Natural killer cell treated with Interleukin-12 subunit alpha and Interleukin-12 subunit beta and Interleukin-15 and Interleukin-18, amount 100 ng/mL, for 72 hours (primary cell): ENCODE measurements around the gene CEACAM16. TPM values are rescaled to one million over a fixed set of nuclear protein-coding genes. Genes with fewer than 3 reads are reported as not detected.

Experiments
- ATAC-seq, 2 donors: fragments of 150-1000 bp; cut with Tn5 transposase in 1 of 2; sonication (Bioruptor Pico), chemical (Tn5 transposase) in 1 of 2; 2 replicates each; pipeline ENCODE4 v1.10.0; 2021
- DNase-seq: peaks from one replicate; pipeline ENCODE4 v3.0.0; 2022; ENCODE audit warnings: low spot score
- H3K27ac Mint-ChIP-seq, 2 donors: 1 replicate in 1 of 2; 2 replicates in 1 of 2; pipeline ENCODE4 v1.8.0; 2022; ENCODE audit warnings: mixed read lengths in 2 of 2, mild to moderate bottlenecking in 1 of 2, moderate library complexity in 1 of 2
- H3K27me3 Mint-ChIP-seq, 2 donors: 1 replicate in 1 of 2; 2 replicates in 1 of 2; pipeline ENCODE4 v1.8.0; 2022; ENCODE audit warnings: mixed read lengths in 2 of 2
- H3K36me3 Mint-ChIP-seq: one replicate; pipeline ENCODE4 v1.8.0; 2022; ENCODE audit warnings: mixed read lengths
- H3K4me1 Mint-ChIP-seq, 2 donors: 1 replicate in 1 of 2; 2 replicates in 1 of 2; pipeline ENCODE4 v1.8.0; 2022; ENCODE audit warnings: low read depth in 2 of 2, mixed read lengths in 2 of 2, mild to moderate bottlenecking in 1 of 2
- H3K4me3 Mint-ChIP-seq: one replicate; pipeline ENCODE4 v1.8.0; 2022; ENCODE audit warnings: mixed read lengths
- H3K9me3 Mint-ChIP-seq: 2 replicates; pipeline ENCODE4 v1.8.0; 2022; ENCODE audit warnings: mixed read lengths
- total RNA-seq, 2 donors: library from RNA; stranded (reverse); gene quantifications; one replicate each; pipeline ENCODE4 v1.2.3, GENCODE V29; 2022

Gene CEACAM16
- total RNA-seq, 2 donors from 2014 or later: not detected

GRCh38 chr19:44731081-44731480 lies 32.1 kb downstream of the CEACAM16 start:
- H3K36me3 Mint-ChIP-seq: no peaks in the 10 kb centered on the region
- peaks cover 18 to 23% of the 10 kb centered on the region in 2 donors for H3K4me1 Mint-ChIP-seq
- no peaks in the 10 kb centered on the region for H3K9me3 Mint-ChIP-seq
- no peak overlapping the region for H3K27ac Mint-ChIP-seq
- H3K27me3 Mint-ChIP-seq: peaks cover 0 to 8% of the 10 kb centered on the region in 2 donors
- ATAC-seq: no peak
- no peak for DNase-seq
- H3K4me3 Mint-ChIP-seq: no peak overlapping the region

- Mint-ChIP-seq H3K4me3 (no peak overlapping the region), H3K27ac (peak overlapping the region in 1 of 2 donors; percentile 57), H3K36me3 (no peaks in the 10 kb centered on the region), H3K4me1 (peaks cover 18 to 23% of the 10 kb centered on the region in 2 donors), H3K27me3 (peaks cover 0 to 8% of the 10 kb centered on the region in 2 donors), H3K9me3 (no peaks in the 10 kb centered on the region)
- DNase-seq (no peak), ATAC-seq (no peak)
Observed at GRCh38 chr19:44731622-44732021, 32.7 kb downstream of the CEACAM16 start.

GRCh38 chr19:44732235-44733014 lies 33.5 kb downstream of the CEACAM16 start:
- H3K4me1 Mint-ChIP-seq: peaks cover 26 to 31% of the 10 kb centered on the region in 2 donors
- H3K36me3 Mint-ChIP-seq: no peaks in the 10 kb centered on the region
- no peak overlapping the region for H3K4me3 Mint-ChIP-seq
- no peaks in the 10 kb centered on the region for H3K9me3 Mint-ChIP-seq
- peaks cover 0 to 8% of the 10 kb centered on the region in 2 donors for H3K27me3 Mint-ChIP-seq
- DNase-seq (no peak), ATAC-seq (no peak)
- H3K27ac Mint-ChIP-seq: peak overlapping the region in 1 of 2 donors; percentile 57

- DNase-seq (no peak), ATAC-seq (no peak)
- no peaks in the 10 kb centered on the region for H3K9me3 Mint-ChIP-seq
- H3K27ac Mint-ChIP-seq: peak overlapping the region in 1 of 2 donors; percentile 57
- peaks cover 22 to 37% of the 10 kb centered on the region in 2 donors for H3K4me1 Mint-ChIP-seq
- no peaks in the 10 kb centered on the region for H3K36me3 Mint-ChIP-seq
- H3K4me3 Mint-ChIP-seq: no peak overlapping the region
- H3K27me3 Mint-ChIP-seq: peaks cover 0 to 8% of the 10 kb centered on the region in 2 donors
Observed at GRCh38 chr19:44734357-44734756, 35.4 kb downstream of the CEACAM16 start.

GRCh38 chr19:44735011-44735410 lies 36.1 kb downstream of the CEACAM16 start:
- H3K27me3 Mint-ChIP-seq: peaks cover 0 to 6% of the 10 kb centered on the region in 2 donors
- no peak for ATAC-seq
- peak overlapping the region; percentile 16 for H3K4me3 Mint-ChIP-seq

GRCh38 chr19:44737238-44738071 lies 38.5 kb downstream of the CEACAM16 start:
- peak; percentile 85 to 87 for ATAC-seq
- DNase-seq: no peak

More at GRCh38 chr19:44735011-44735410, 36.1 kb downstream of the CEACAM16 start:
- H3K36me3 Mint-ChIP-seq: no peaks in the 10 kb centered on the region
- no peaks in the 10 kb centered on the region for H3K9me3 Mint-ChIP-seq
- peaks cover 22 to 37% of the 10 kb centered on the region in 2 donors for H3K4me1 Mint-ChIP-seq
- no peak for DNase-seq
- H3K27ac Mint-ChIP-seq: peak overlapping the region in 1 of 2 donors; percentile 57

GRCh38 chr19:44738136-44738535 lies 39.2 kb downstream of the CEACAM16 start:
- Mint-ChIP-seq H3K27ac (peak overlapping the region in 1 of 2 donors; percentile 90), H3K4me3 (peak overlapping the region; percentile 87), H3K27me3 (no peaks in the 10 kb centered on the region), H3K9me3 (no peaks in the 10 kb centered on the region), H3K4me1 (peaks cover 36 to 51% of the 10 kb centered on the region in 2 donors), H3K36me3 (no peaks in the 10 kb centered on the region)
- no peak for DNase-seq
- no peak for ATAC-seq

More at GRCh38 chr19:44737238-44738071, 38.5 kb downstream of the CEACAM16 start:
- no peaks in the 10 kb centered on the region for H3K9me3 Mint-ChIP-seq
- peaks cover 0 to under 1% of the 10 kb centered on the region in 2 donors for H3K27me3 Mint-ChIP-seq
- H3K27ac Mint-ChIP-seq: peak overlapping the region; percentile 84 to 90
- H3K4me3 Mint-ChIP-seq: peak overlapping the region; percentile 87
- peaks cover 30 to 45% of the 10 kb centered on the region in 2 donors for H3K4me1 Mint-ChIP-seq
- no peaks in the 10 kb centered on the region for H3K36me3 Mint-ChIP-seq

GRCh38 chr19:44738603-44739558 lies 39.9 kb downstream of the CEACAM16 start:
- no peaks in the 10 kb centered on the region for H3K9me3 Mint-ChIP-seq
- H3K27me3 Mint-ChIP-seq: no peaks in the 10 kb centered on the region
- H3K4me3 Mint-ChIP-seq: peak overlapping the region; percentile 87
- no peak for DNase-seq
- peak overlapping the region; percentile 41 to 90 for H3K27ac Mint-ChIP-seq
- no peak for ATAC-seq
- peaks cover 37 to 51% of the 10 kb centered on the region in 2 donors for H3K4me1 Mint-ChIP-seq
- no peaks in the 10 kb centered on the region for H3K36me3 Mint-ChIP-seq

GRCh38 chr19:44740351-44740824 lies 41.4 kb downstream of the CEACAM16 start:
- peaks cover 30 to 46% of the 10 kb centered on the region in 2 donors for H3K4me1 Mint-ChIP-seq
- no peaks in the 10 kb centered on the region for H3K36me3 Mint-ChIP-seq
- peak overlapping the region; percentile 25 for H3K4me3 Mint-ChIP-seq
- H3K9me3 Mint-ChIP-seq: no peaks in the 10 kb centered on the region
- no peak overlapping the region for H3K27ac Mint-ChIP-seq
- H3K27me3 Mint-ChIP-seq: no peaks in the 10 kb centered on the region
- DNase-seq: no peak
- ATAC-seq: no peak

- Mint-ChIP-seq H3K36me3 (no peaks in the 10 kb centered on the region), H3K4me3 (peak overlapping the region; percentile 20), H3K9me3 (no peaks in the 10 kb centered on the region), H3K4me1 (peaks cover 36 to 55% of the 10 kb centered on the region in 2 donors), H3K27me3 (no peaks in the 10 kb centered on the region), H3K27ac (peak overlapping the region; percentile 78 to 88)
- DNase-seq: no peak
- no peak for ATAC-seq
Observed at GRCh38 chr19:44741258-44741731, 42.3 kb downstream of the CEACAM16 start.

- ATAC-seq: peak; percentile 85 to 87
- peak overlapping the region; percentile 78 to 88 for H3K27ac Mint-ChIP-seq
Observed at GRCh38 chr19:44741841-44742329, 42.9 kb downstream of the CEACAM16 start.

GRCh38 chr19:44742330-44743061 lies 43.5 kb downstream of the CEACAM16 start:
- Mint-ChIP-seq H3K4me3 (peak overlapping the region; percentile 38), H3K27me3 (no peaks in the 10 kb centered on the region), H3K4me1 (peaks cover 40 to 56% of the 10 kb centered on the region in 2 donors), H3K27ac (peak overlapping the region; percentile 78 to 88), H3K9me3 (no peaks in the 10 kb centered on the region), H3K36me3 (no peaks in the 10 kb centered on the region)
- no peak for ATAC-seq
- no peak for DNase-seq

More at GRCh38 chr19:44741841-44742329, 42.9 kb downstream of the CEACAM16 start:
- Mint-ChIP-seq H3K36me3 (no peaks in the 10 kb centered on the region), H3K27me3 (no peaks in the 10 kb centered on the region), H3K4me3 (peak overlapping the region; percentile 38), H3K9me3 (no peaks in the 10 kb centered on the region), H3K4me1 (peaks cover 40 to 59% of the 10 kb centered on the region in 2 donors)
- DNase-seq: peak; percentile 85
